Ascending aorta (tissue), 2 donors: ENCODE measurements around the gene SLC1A2. TPM values are rescaled to one million over a fixed set of nuclear protein-coding genes. Genes with fewer than 3 reads are reported as not detected.

Source experiments
- DNase-seq, 2 donors: peaks; one replicate each; pipeline ENCODE4 v3.0.0-alpha.2; 2019; ENCODE audit warnings: low spot score in 2 of 2
- H3K27ac ChIP-seq, 2 donors: fragments of 200-600 bp; sonication (generic); one replicate each; pipeline ENCODE4 v1.5.1; 2016 to 2017; ENCODE audit warnings: mild to moderate bottlenecking in 1 of 2
- H3K27me3 ChIP-seq: fragments of 200-600 bp; sonication (generic); one replicate; pipeline ENCODE4 v1.5.1; 2017
- H3K36me3 ChIP-seq, 2 donors: fragments of 200-600 bp; sonication (generic); one replicate each; pipeline ENCODE4 v1.5.1; 2016
- H3K4me1 ChIP-seq, 2 donors: fragments of 200-600 bp; sonication (generic); one replicate each; pipeline ENCODE4 v1.5.1; 2016 to 2017; ENCODE audit warnings: mild to moderate bottlenecking in 1 of 2
- H3K4me3 ChIP-seq, 2 donors: fragments of 200-600 bp; sonication (generic); one replicate each; pipeline ENCODE4 v1.5.1; 2016 to 2017; ENCODE audit warnings: mild to moderate bottlenecking in 1 of 2
- H3K9me3 ChIP-seq, 2 donors: fragments of 200-600 bp; sonication (generic); one replicate each; pipeline ENCODE4 v1.5.1; 2016
- intact Hi-C: fragments of 100-400 bp; cut with DNase I; formaldehyde crosslinking; loops from one replicate; pipeline ENCODE4 v1.15.1; 2023
- total RNA-seq: library from RNA; depleted of rRNA; stranded (reverse); fragments of >200 nt; gene quantifications from one replicate; pipeline ENCODE4 v1.1.0, GENCODE V29; 2016
- TF ChIP-seq, protein P1 (sequence below), 3 experiments: fragments of 200-600 bp in 2 of 3; fragments of 450-650 bp in 1 of 3; sonication (generic) in 2 of 3; IDR thresholded peaks; one replicate each; pipeline ENCODE4 v1.5.1; 2016 to 2019; ENCODE audit warnings: antibody characterized with exemption in 3 of 3, mild to moderate bottlenecking in 1 of 3, moderate library complexity in 1 of 3

SLC1A2 gene
- total RNA-seq, 1 donor from 2014 or later, result 0.32 TPM

GRCh38 chr11:35214226-35214770, 205.1 kb downstream of the SLC1A2 start:
- no peak for DNase-seq
- intact Hi-C loops, result loop anchor here (5.0 kb wide), 1 partner anchor 42 kb away; no protein-coding TSS in a partner anchor
- Histone ChIP-seq H3K4me3 (no peak overlapping the region), H3K9me3 (no peaks in the 10 kb centered on the region), H3K27ac (peak overlapping the region in 1 of 2 donors; percentile 35), H3K4me1 (peaks cover 0 to 8% of the 10 kb centered on the region in 2 donors), H3K36me3 (peaks cover 24 to 47% of the 10 kb centered on the region in 2 donors), H3K27me3 (no peaks in the 10 kb centered on the region)
- TF ChIP-seq, protein P1, sequence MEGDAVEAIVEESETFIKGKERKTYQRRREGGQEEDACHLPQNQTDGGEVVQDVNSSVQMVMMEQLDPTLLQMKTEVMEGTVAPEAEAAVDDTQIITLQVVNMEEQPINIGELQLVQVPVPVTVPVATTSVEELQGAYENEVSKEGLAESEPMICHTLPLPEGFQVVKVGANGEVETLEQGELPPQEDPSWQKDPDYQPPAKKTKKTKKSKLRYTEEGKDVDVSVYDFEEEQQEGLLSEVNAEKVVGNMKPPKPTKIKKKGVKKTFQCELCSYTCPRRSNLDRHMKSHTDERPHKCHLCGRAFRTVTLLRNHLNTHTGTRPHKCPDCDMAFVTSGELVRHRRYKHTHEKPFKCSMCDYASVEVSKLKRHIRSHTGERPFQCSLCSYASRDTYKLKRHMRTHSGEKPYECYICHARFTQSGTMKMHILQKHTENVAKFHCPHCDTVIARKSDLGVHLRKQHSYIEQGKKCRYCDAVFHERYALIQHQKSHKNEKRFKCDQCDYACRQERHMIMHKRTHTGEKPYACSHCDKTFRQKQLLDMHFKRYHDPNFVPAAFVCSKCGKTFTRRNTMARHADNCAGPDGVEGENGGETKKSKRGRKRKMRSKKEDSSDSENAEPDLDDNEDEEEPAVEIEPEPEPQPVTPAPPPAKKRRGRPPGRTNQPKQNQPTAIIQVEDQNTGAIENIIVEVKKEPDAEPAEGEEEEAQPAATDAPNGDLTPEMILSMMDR (IDR thresholded peaks at IDR 0.05), result no peak

DNA sequence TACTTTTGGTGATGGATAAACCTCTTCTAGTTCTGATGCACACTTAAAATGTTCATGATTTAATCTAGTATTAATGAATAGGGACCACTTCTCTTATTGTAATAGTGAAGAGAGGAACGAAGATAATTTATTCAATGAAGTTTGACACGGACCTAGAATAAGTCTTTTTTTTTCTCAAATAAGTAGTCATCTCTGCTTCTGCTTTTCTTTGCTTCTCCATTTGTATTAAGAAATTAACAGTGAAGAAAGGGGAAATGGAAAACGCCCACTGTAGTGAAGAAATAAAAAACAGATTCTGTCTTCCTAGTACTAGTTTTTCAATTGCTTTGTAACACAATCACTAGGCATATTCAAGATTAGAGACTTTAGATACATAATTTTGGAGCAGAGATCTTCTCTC, 207.4 kb downstream of the SLC1A2 start:
- Histone ChIP-seq H3K4me3 (no peak overlapping the region), H3K4me1 (peaks cover 0 to 7% of the 10 kb centered on the region in 2 donors), H3K36me3 (peaks cover 14 to 56% of the 10 kb centered on the region in 2 donors), H3K9me3 (no peaks in the 10 kb centered on the region), H3K27ac (peak overlapping the region; percentile 35 to 66), H3K27me3 (no peaks in the 10 kb centered on the region)
- TF ChIP-seq, protein P1 (IDR thresholded peaks at IDR 0.05), result no peak
- intact Hi-C loops, result loop anchor here (5.0 kb wide), 1 partner anchor 40 kb away; no protein-coding TSS in a partner anchor
- DNase-seq, result no peak

DNA sequence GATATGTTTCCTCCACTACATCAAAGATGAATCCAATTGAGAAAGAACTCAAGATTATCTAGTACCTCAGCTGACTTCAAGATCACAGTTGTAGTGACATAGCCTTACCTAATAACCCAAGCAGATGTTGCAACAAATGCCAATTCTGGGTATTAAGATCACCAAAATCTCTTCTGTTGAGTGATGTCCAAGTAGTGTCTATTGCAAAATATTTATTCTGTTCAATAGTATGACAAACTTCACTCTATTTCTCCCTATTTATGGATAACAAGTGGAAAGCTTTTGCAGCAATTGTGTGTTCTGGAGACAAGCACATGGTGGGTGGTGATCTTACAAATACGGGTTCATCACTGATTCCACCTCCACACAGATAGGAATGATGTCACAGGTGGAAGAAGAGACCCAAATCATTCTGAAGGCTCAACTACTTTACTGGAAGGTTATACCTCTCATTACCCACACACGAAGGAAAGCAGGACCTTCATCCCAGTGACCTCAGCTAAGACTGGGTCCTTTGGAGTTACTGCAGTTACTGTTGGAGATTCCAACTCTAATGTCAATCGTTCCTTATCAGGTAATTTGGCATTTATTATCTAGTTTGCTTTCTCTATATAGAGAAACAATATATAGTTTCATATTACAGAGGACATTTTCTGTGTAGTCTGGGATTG, 208.3 kb downstream of the SLC1A2 start:
- Histone ChIP-seq H3K9me3 (no peaks in the 10 kb centered on the region), H3K36me3 (peaks cover 16 to 51% of the 10 kb centered on the region in 2 donors), H3K4me1 (peaks cover 0 to 7% of the 10 kb centered on the region in 2 donors), H3K4me3 (no peak overlapping the region), H3K27ac (no peak overlapping the region), H3K27me3 (no peaks in the 10 kb centered on the region)
- no peak for DNase-seq
- intact Hi-C loops, result loop anchor here (5.0 kb wide), 1 partner anchor 39 kb away; no protein-coding TSS in a partner anchor
- TF ChIP-seq, protein P1 (IDR thresholded peaks at IDR 0.05), result no peak

GRCh38 chr11:35208795-35209194, 210.6 kb downstream of the SLC1A2 start:
- Histone ChIP-seq H3K4me1 (peaks cover 0 to 4% of the 10 kb centered on the region in 2 donors), H3K36me3 (peaks cover 25 to 57% of the 10 kb centered on the region in 2 donors), H3K4me3 (no peak overlapping the region), H3K27me3 (no peaks in the 10 kb centered on the region), H3K9me3 (no peaks in the 10 kb centered on the region), H3K27ac (no peak overlapping the region)
- DNase-seq, result no peak
- intact Hi-C loops, result no loop called here
- TF ChIP-seq, protein P1 (IDR thresholded peaks at IDR 0.05), result no peak

DNA sequence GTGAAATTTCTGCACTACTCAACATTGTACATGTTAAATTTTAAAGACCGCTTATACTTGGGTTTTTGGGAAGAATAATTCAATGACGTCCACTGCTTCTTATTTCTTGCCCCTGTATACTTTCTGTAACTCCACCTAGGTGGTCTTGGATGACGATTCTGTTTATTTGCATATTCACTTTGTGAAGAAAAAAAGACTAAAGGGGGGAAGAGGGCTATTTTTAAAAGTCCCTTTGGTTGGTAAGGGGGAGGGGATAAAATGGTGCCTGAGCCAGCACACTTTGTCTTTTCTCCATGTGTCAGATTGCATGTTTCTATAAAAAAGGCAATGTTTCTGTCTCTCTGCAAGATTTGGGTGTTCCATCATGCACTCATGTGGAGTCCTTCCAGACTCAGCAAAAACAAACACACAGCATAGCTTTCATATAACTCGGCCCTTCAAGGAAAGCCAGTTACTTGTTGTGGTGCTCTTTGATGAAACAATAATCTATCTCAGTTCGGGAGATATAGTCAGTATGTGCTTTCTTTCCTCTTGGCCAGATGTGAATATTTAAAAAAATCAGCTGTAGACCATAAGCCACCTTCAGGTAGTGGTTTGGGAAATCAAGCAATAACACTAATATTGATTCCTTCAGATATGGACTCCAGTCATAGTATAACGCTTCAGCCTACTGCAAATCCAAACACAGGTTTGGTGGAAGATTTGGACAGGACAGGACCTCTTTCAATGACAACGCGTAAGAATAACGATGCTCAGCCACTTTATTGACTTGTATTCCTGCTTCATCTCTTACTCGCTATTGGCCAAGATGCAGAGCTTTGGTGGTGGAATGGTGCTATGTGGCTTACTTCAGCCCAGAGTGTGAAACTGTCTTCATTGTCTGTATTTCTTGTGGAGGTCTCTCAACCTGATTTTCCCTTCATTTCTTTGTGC, 211.6 kb downstream of the SLC1A2 start:
- intact Hi-C loops, result no loop called here
- peaks cover 0 to 4% of the 10 kb centered on the region in 2 donors for H3K4me1 ChIP-seq
- no peaks in the 10 kb centered on the region for H3K27me3 ChIP-seq
- no peak overlapping the region for H3K27ac ChIP-seq
- no peaks in the 10 kb centered on the region for H3K9me3 ChIP-seq
- DNase-seq, result no peak
- H3K4me3 ChIP-seq, result no peak overlapping the region
- peaks cover 25 to 59% of the 10 kb centered on the region in 2 donors for H3K36me3 ChIP-seq
- TF ChIP-seq, protein P1 (IDR thresholded peaks at IDR 0.05), result no peak
